Fibroblast of skin of abdomen (primary cell): ENCODE data around the gene GPC5.
A peak's percentile ranks its signal among the peaks of the same experiment; 100 is the strongest.

ENCODE experiments used
- DNase-seq: peaks from one replicate; pipeline ENCODE4 v3.0.0-alpha.2; 2013

GPC5 gene

GRCh38 chr13:91464336-91464735 is 65.9 kb downstream of the GPC5 start:
- no peak for DNase-seq

GRCh38 chr13:91467236-91467635 is 68.8 kb downstream of the GPC5 start:
- no peak for DNase-seq

- DNase-seq = peak; percentile 8
Observed at GRCh38 chr13:91468301-91468700, 69.9 kb downstream of the GPC5 start.

- no peak for DNase-seq
Observed at GRCh38 chr13:91470084-91470621, 71.7 kb downstream of the GPC5 start.

GRCh38 chr13:91470681-91471080 is 72.3 kb downstream of the GPC5 start:
- DNase-seq = no peak

- no peak for DNase-seq
Observed at GRCh38 chr13:91482427-91482826, 84.0 kb downstream of the GPC5 start.

- no peak for DNase-seq
Observed at GRCh38 chr13:91491980-91492379, 93.6 kb downstream of the GPC5 start.

GRCh38 chr13:91493442-91493841 is 95.0 kb downstream of the GPC5 start:
- no peak for DNase-seq

- DNase-seq = no peak
Observed at GRCh38 chr13:91498298-91498697, 99.9 kb downstream of the GPC5 start.

- no peak for DNase-seq
Observed at GRCh38 chr13:91504216-91504615, 105.8 kb downstream of the GPC5 start.

- DNase-seq = no peak
Observed at GRCh38 chr13:91506759-91507158, 108.3 kb downstream of the GPC5 start.

GRCh38 chr13:91510058-91510457 is 111.6 kb downstream of the GPC5 start:
- no peak for DNase-seq

- DNase-seq = no peak
Observed at GRCh38 chr13:91513790-91514189, 115.4 kb downstream of the GPC5 start.

- DNase-seq = no peak
Observed at GRCh38 chr13:91516799-91517198, 118.4 kb downstream of the GPC5 start.

GRCh38 chr13:91520952-91521351 is 122.5 kb downstream of the GPC5 start:
- DNase-seq = no peak

- DNase-seq = no peak
Observed at GRCh38 chr13:91523116-91523515, 124.7 kb downstream of the GPC5 start.

GRCh38 chr13:91526543-91527033 is 128.2 kb downstream of the GPC5 start:
- no peak for DNase-seq

- DNase-seq = no peak
Observed at GRCh38 chr13:91529739-91530482, 131.5 kb downstream of the GPC5 start.

- DNase-seq = no peak
Observed at GRCh38 chr13:91531646-91532045, 133.2 kb downstream of the GPC5 start.

- no peak for DNase-seq
Observed at GRCh38 chr13:91533354-91533753, 134.9 kb downstream of the GPC5 start.

GRCh38 chr13:91534996-91535395 is 136.6 kb downstream of the GPC5 start:
- DNase-seq = no peak

GRCh38 chr13:91537376-91537775 is 139.0 kb downstream of the GPC5 start:
- DNase-seq = no peak

- no peak for DNase-seq
Observed at GRCh38 chr13:91539286-91540157, 141.1 kb downstream of the GPC5 start.
